HG03354 (cell line): ENCODE measurements around the gene PIGBOS1.

Experiments
- ATAC-seq: cut with Tn5 transposase; IDR thresholded peaks from one replicate; pipeline ENCODE4 v1.9.1; 2021; ENCODE audit warnings: mild to moderate bottlenecking; ENCODE audit not compliant: unreplicated experiment, poor library complexity, severe bottlenecking

PIGBOS1 gene, protein sequence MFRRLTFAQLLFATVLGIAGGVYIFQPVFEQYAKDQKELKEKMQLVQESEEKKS

GRCh38 chr15:55318588-55319494 lies at the start of gene PIGBOS1, which contains the start of gene PIGB:
Gene PIGBOS1, minus strand, starts transcription at chr15:55319123. Its CDS starts 1,331 bp downstream, at chr15:55317792.
Gene PIGB, plus strand, starts transcription at chr15:55319222. Its CDS starts 29 bp downstream, at chr15:55319251.
- peak; percentile 92 for ATAC-seq

- no peak for ATAC-seq
These were observed 48.1 kb upstream of the PIGBOS1 start for GRCh38 chr15:55366981-55367380.

DNA sequence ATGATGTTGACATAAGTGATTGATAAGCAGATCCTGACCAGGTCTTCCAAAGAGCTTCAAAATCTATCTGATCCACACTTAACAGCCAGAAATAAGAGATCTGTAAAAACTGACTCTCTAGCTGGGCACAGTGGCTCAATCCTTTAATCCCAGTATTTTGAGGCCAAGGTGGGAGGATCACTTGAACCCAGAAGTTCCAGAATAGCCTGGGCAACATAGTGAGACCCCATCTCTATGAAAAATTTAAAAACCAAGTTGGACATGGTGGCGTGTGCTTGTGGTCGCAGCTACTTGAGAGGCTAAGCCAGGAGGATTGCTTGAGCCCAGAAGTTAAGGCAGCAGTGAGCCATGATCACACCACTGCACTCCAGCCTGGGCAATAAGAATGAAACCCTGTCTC lies 43.7 kb upstream of the PIGBOS1 start:
- no peak for ATAC-seq

- ATAC-seq, result no peak
These were observed 42.1 kb upstream of the PIGBOS1 start for GRCh38 chr15:55361048-55361447.

DNA sequence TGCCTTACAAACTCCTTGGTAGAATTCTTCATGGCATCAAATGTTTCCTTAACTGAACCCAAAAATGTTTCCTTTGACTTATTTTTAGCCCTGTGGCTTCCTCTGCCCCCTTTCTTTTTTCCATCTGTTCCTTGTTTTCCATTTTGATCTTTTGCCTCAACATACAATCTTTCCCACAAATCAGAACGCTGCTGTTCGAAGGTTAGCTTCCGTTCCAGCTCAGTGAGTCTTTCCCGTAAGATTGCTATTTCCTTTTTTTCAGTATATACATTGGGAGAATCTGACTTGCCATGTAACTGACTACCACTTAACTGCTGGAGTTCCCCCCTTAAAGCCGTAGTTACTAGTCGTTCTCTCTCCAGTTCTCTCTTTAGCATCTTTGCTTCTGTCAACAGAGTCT lies 41.3 kb upstream of the PIGBOS1 start:
- no peak for ATAC-seq

- ATAC-seq, result no peak
These were observed 39.5 kb upstream of the PIGBOS1 start for GRCh38 chr15:55358471-55358870.

DNA sequence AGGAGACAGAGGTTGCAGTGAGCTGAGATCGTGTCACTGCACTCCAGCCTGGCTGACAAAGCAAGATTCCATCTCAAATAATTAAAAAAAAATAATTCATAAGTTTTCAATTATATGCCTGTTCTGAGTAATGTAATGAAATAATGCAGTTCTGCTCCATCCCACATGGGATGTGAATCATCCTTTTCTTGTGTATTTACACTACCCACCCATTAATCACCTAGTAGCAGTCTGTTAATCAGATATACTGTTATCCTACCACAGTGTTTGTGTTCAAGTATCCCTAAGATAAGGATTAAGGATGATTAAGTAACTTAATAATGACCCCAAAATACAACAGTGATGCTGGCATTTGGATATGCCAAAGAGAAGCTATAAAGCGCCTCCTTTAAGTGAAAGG lies 38.9 kb upstream of the PIGBOS1 start:
- no peak for ATAC-seq

DNA sequence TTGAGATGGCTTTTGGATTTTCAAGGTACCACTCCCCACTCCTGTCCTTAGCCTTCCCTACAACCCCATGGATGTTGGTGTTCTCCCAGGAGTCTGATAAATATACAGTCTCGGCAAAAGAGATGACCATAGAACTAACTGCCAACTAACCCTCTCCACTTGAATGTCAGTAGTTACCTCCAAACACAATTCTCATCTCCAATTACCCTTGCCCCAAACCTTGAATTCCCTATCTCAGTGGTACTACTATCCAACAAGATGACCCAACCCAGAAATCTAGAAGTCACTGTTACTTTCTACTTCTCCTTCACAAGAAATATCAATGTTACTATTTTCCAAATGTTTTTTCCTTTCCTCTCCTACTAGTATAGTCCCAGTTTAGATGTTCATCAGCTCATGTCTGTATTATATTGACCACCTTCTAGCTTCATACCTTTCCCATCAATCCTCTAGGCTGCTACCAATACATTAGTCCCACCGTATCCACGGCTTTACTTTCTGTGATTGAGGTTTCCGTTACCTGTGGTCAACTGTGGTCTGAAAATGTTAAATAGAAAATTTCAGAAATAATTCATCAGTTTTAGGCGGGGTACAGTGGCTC lies 38.2 kb upstream of the PIGBOS1 start:
- no peak for ATAC-seq

DNA sequence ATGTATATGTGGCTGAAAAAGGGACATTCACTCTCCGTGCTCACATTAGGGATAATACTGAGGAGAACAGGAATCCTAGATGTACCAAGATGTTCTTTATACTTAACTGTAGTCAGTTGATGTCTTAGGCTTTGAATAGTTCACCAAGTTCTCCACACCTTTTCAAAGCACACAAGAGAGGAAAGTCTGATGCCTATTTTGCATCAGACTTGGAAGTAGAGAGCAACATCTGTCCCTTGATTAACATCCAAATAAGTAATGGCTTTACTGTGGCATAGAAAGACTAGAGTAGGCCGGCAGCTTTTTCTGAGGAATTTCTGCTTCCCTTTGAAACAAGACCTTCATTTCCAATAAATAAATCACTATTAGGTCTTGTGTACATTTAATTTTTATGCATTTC lies 34.1 kb upstream of the PIGBOS1 start:
- ATAC-seq, result no peak

GRCh38 chr15:55349282-55349681 lies 30.4 kb upstream of the PIGBOS1 start:
- no peak for ATAC-seq

DNA sequence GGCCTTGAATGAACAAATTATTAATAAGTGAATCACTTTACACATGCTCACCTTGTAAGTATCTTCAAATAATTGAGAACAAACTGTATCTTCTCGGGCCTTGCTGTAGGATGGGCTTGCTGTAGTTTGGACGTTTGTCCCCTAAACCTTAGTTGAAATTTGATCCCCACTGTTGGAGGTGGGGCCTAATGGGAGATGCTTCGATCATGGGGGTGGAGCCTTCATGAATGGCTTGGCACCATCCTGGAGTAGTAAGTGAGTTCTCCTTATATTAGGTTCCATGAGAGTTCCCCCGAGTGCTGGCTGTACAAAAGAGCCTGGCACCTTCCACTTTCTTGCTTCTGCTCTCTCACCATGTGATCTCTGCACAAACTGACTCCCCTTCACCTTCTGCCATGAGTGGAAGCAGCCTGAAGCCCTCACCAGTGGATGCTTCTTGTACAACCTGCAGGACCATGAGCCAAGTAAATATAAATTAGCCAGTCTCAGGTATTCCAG lies 29.4 kb upstream of the PIGBOS1 start:
- no peak for ATAC-seq

GRCh38 chr15:55344206-55344605 lies 25.3 kb upstream of the PIGBOS1 start:
- ATAC-seq, result no peak

- ATAC-seq, result no peak
These were observed 24.2 kb upstream of the PIGBOS1 start for GRCh38 chr15:55343168-55343567.

DNA sequence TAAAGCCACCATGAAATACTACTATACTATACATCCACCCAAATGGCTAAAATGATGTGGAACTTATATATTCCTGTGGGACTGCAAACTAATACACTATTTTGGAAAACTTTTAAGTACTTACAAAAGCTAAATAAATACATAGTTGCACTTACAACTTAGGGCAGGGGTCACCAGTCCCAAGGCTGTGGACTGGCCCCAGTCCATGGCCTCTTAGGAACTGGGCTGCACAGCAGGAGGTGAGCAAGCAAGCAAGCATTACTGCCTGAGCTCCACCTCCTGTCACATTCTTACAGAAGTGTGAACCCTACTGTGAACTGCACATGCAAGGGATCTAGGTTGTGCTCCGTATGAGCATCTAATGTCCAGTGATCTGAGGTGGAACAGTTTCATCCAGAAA lies 18.2 kb upstream of the PIGBOS1 start:
- no peak for ATAC-seq

- ATAC-seq, result no peak
These were observed 16.1 kb upstream of the PIGBOS1 start for GRCh38 chr15:55334997-55335396.

GRCh38 chr15:55334371-55334770 lies 15.4 kb upstream of the PIGBOS1 start:
- ATAC-seq, result no peak

GRCh38 chr15:55327387-55327786 lies 8.5 kb upstream of the PIGBOS1 start:
- no peak for ATAC-seq

DNA sequence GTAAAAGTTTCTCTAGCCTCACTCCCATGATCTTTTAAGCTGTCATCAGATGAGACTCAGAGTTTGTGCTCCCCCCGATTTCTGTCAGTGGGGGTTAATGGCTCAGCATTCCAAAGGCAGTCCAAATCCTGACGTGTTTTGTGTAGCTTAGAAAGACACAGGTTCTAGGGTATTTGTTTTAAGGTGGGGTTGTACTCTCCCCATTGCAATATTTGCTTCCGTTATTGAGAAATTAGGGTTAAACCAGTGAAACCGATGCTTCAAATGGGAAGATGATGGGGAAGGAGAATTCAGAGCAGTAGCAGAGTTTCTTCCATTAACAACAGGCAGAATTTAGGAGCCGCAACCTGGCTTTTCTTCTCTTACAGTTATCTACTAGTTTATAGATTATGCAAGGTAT lies 3.5 kb upstream of the PIGBOS1 start:
- no peak for ATAC-seq

- ATAC-seq, result no peak
These were observed 2.0 kb upstream of the PIGBOS1 start for GRCh38 chr15:55320963-55321362.

DNA sequence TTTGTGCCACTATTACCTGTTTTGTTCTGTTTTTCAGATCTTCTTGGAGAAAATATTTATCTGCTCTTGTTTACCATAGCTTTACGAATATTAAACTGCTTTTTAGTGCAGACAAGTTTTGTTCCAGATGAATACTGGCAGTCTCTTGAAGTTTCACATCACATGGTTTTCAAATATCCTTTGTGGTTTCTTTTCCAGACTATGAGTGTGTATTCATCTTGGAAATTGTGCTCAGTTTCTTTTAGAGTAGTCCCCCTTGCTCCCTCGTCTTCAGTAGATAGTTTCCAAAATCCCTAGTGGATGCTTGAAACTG lies 1.3 kb upstream of the PIGBOS1 start:
- no peak for ATAC-seq
